ENCODE data around the gene FKBP8.

The FKBP8 gene

DNA sequence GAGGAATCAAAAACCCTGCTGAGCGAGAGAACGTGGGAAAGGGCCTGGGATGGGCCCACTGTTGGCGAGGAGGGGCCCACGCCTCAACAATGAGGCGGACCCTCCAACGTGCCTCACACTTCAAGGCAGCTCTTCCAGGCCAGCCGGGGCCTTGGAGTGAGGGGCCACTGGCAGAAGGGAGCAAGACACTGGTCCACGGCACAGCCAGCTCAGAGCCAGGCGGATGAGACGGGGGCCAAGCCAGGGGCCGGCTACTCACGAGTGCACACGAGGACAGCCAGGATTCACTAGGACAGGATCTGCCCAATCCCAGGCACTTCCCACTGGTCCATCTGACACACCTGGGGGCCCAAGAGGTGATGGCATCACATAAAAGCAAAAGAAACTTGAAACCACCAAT, 42.0 kb downstream of the FKBP8 start:
- TF ChIP-seq POLR2AphosphoS5 (IDR thresholded peaks at IDR 0.05; ENCODE audit: low read depth) (no peak), GABPA (IDR thresholded peaks at IDR 0.05; ENCODE audit: low read depth) (no peak), CTCF (IDR thresholded peaks at IDR 0.05; ENCODE audit: insufficient read depth, low read length) (no peak), SPI1 (IDR thresholded peaks at IDR 0.05; ENCODE audit: borderline replicate concordance, low read depth) (no peak)
- TF ChIP-seq, protein P1, sequence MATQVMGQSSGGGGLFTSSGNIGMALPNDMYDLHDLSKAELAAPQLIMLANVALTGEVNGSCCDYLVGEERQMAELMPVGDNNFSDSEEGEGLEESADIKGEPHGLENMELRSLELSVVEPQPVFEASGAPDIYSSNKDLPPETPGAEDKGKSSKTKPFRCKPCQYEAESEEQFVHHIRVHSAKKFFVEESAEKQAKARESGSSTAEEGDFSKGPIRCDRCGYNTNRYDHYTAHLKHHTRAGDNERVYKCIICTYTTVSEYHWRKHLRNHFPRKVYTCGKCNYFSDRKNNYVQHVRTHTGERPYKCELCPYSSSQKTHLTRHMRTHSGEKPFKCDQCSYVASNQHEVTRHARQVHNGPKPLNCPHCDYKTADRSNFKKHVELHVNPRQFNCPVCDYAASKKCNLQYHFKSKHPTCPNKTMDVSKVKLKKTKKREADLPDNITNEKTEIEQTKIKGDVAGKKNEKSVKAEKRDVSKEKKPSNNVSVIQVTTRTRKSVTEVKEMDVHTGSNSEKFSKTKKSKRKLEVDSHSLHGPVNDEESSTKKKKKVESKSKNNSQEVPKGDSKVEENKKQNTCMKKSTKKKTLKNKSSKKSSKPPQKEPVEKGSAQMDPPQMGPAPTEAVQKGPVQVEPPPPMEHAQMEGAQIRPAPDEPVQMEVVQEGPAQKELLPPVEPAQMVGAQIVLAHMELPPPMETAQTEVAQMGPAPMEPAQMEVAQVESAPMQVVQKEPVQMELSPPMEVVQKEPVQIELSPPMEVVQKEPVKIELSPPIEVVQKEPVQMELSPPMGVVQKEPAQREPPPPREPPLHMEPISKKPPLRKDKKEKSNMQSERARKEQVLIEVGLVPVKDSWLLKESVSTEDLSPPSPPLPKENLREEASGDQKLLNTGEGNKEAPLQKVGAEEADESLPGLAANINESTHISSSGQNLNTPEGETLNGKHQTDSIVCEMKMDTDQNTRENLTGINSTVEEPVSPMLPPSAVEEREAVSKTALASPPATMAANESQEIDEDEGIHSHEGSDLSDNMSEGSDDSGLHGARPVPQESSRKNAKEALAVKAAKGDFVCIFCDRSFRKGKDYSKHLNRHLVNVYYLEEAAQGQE (IDR thresholded peaks at IDR 0.05; ENCODE audit: insufficient replicate concordance, low read depth) = no peak
- DNase-seq (ENCODE audit: low read depth in 1 of 2, low spot score in 1 of 2) = no peak
- Histone ChIP-seq H3K27ac (replicated peaks) (peak overlapping the region; percentile 71), H3K27me3 (ENCODE audit: insufficient read depth, poor library complexity, severe bottlenecking) (no peaks in the 10 kb centered on the region), H3K4me3 (replicated peaks; ENCODE audit: insufficient read depth, low read length) (no peak overlapping the region)

- TF ChIP-seq SPI1 (IDR thresholded peaks at IDR 0.05; ENCODE audit: borderline replicate concordance, low read depth) = no peak
- Histone ChIP-seq H3K27me3 (ENCODE audit: insufficient read depth, poor library complexity, severe bottlenecking) (no peaks in the 10 kb centered on the region), H3K27ac (replicated peaks) (no peak overlapping the region), H3K4me3 (replicated peaks; ENCODE audit: insufficient read depth, low read length) (no peak overlapping the region)
- DNase-seq (ENCODE audit: low read depth in 1 of 2, low spot score in 1 of 2) = no peak
Observed at GRCh38 chr19:18500799-18501198, 42.6 kb downstream of the FKBP8 start.

GRCh38 chr19:18500376-18500775, 43.0 kb downstream of the FKBP8 start:
- Histone ChIP-seq H3K27ac (replicated peaks) (no peak overlapping the region), H3K4me3 (replicated peaks; ENCODE audit: insufficient read depth, low read length) (no peak overlapping the region), H3K27me3 (ENCODE audit: insufficient read depth, poor library complexity, severe bottlenecking) (no peaks in the 10 kb centered on the region)
- DNase-seq (ENCODE audit: low read depth in 1 of 2, low spot score in 1 of 2) = no peak
- TF ChIP-seq POLR2AphosphoS5 (IDR thresholded peaks at IDR 0.05; ENCODE audit: low read depth) = no peak
- TF ChIP-seq CTCF (IDR thresholded peaks at IDR 0.05; ENCODE audit: insufficient read depth, low read length) = no peak
- no peak for TF ChIP-seq GABPA (IDR thresholded peaks at IDR 0.05; ENCODE audit: low read depth)
- no peak for TF ChIP-seq SPI1 (IDR thresholded peaks at IDR 0.05; ENCODE audit: borderline replicate concordance, low read depth)
- TF ChIP-seq, protein P1 (IDR thresholded peaks at IDR 0.05; ENCODE audit: insufficient replicate concordance, low read depth) = no peak

DNA sequence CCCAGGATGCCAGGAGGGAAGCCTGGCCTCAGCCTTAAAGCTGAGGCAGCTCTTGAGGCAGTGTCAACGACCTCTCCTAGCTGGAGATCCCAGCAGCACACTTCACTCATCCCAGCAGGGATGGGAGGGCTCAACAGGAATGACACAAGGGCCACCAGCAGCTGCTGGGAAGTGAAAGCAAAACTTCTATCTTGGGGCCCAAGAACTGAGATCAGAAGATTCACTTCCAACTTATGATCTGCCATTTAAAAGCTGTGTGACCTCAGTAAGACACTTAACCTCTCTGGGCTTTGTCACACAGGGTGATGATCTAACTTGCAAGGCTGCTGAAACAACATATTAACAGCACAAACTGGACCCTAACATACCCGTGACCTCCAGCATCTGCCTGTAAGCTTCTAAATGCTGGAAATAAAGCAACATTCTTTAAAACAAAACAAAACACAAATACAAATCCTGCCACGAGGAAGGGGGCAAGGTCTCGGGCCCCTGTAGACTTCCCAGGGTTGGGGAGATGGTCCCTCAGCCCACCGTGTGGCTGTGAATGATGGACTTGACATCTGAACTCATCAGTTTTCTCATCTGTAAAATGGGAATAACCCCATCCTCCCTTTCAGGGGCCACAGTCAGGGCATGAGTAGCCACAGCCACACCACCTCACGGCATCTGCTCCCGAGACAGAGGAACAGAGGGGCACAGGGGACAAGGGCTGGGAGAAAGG, 44.2 kb downstream of the FKBP8 start:
- TF ChIP-seq GABPA (IDR thresholded peaks at IDR 0.05; ENCODE audit: low read depth) (no peak), SPI1 (IDR thresholded peaks at IDR 0.05; ENCODE audit: borderline replicate concordance, low read depth) (no peak), POLR2AphosphoS5 (IDR thresholded peaks at IDR 0.05; ENCODE audit: low read depth) (no peak), CTCF (IDR thresholded peaks at IDR 0.05; ENCODE audit: insufficient read depth, low read length) (no peak)
- TF ChIP-seq, protein P1 (IDR thresholded peaks at IDR 0.05; ENCODE audit: insufficient replicate concordance, low read depth) = no peak
- Histone ChIP-seq H3K27me3 (ENCODE audit: insufficient read depth, poor library complexity, severe bottlenecking) (no peaks in the 10 kb centered on the region), H3K4me3 (replicated peaks; ENCODE audit: insufficient read depth, low read length) (no peak overlapping the region), H3K27ac (replicated peaks) (no peak overlapping the region)
- no peak for DNase-seq (ENCODE audit: low read depth in 1 of 2, low spot score in 1 of 2)

Measured in HL-60 (cell line).